Measurements from ENCODE around the gene DNAL1. TPM values are rescaled to one million over a fixed set of nuclear protein-coding genes. Genes with fewer than 3 reads are reported as not detected.

The DNAL1 gene
- total and polyA plus RNA-seq, 4 donors, result 5.7 to 17.2 (median 12.4) TPM

- peaks cover 2 to 6% of the 10 kb centered on the region in 2 donors for H3K36me3 ChIP-seq (ENCODE audit: control insufficient read depth in 1 of 2, insufficient read depth in 2 of 2, low read length in 1 of 2)
- no peak overlapping the region for H3K4me3 ChIP-seq (ENCODE audit: low read length in 2 of 2)
- 89 to 91% methylated on average over 5 to 7 of the region's 7 CpGs for WGBS, 2 donors
- H3K4me1 ChIP-seq (ENCODE audit: control insufficient read depth in 1 of 2, insufficient read depth in 2 of 2, low read length in 2 of 2), result no peaks in the 10 kb centered on the region
- H3K9me3 ChIP-seq (ENCODE audit: control insufficient read depth, low read length), result no peaks in the 10 kb centered on the region
- ATAC-seq (ENCODE audit: low FRiP score) (no peak), DNase-seq (no peak)
- intact Hi-C loops (cut with DNase I), result loop anchor here in 1 of 2 donors (5.0 kb wide), 1 partner anchor 65 kb away; no protein-coding TSS in a partner anchor
- peak overlapping the region in 1 of 2 donors; percentile 20 for H3K27ac ChIP-seq (ENCODE audit: low read depth in 1 of 2, low read length in 2 of 2)
- no peaks in the 10 kb centered on the region for H3K27me3 ChIP-seq (ENCODE audit: control insufficient read depth in 1 of 2, insufficient read depth in 2 of 2, low read length in 1 of 2)
Observed at GRCh38 chr14:73727166-73727565, 82.4 kb downstream of the DNAL1 start.

- ATAC-seq (ENCODE audit: low FRiP score), result peak; percentile 74
- H3K4me1 ChIP-seq (ENCODE audit: control insufficient read depth in 1 of 2, insufficient read depth in 2 of 2, low read length in 2 of 2), result no peaks in the 10 kb centered on the region
- peak overlapping the region in 1 of 2 donors; percentile 52 for H3K27ac ChIP-seq (ENCODE audit: low read depth in 1 of 2, low read length in 2 of 2)
- H3K4me3 ChIP-seq (ENCODE audit: low read length in 2 of 2), result no peak overlapping the region
- H3K9me3 ChIP-seq (ENCODE audit: control insufficient read depth, low read length), result no peaks in the 10 kb centered on the region
- H3K27me3 ChIP-seq (ENCODE audit: control insufficient read depth in 1 of 2, insufficient read depth in 2 of 2, low read length in 1 of 2), result no peaks in the 10 kb centered on the region
- DNase-seq, result peak; percentile 91 to 93
- 23% methylated on average over 6 of the region's 6 CpGs for WGBS, 2 donors
- peaks cover 3 to 6% of the 10 kb centered on the region in 2 donors for H3K36me3 ChIP-seq (ENCODE audit: control insufficient read depth in 1 of 2, insufficient read depth in 2 of 2, low read length in 1 of 2)
- intact Hi-C loops (cut with DNase I), result loop anchor here (1.0 to 5.0 kb wide), 2 partner anchors 63 to 96 kb away; no protein-coding TSS in a partner anchor
Observed at GRCh38 chr14:73728717-73729330, 84.0 kb downstream of the DNAL1 start.

GRCh38 chr14:73729556-73730265 lies 84.9 kb downstream of the DNAL1 start:
- DNase-seq (no peak), ATAC-seq (ENCODE audit: low FRiP score) (no peak)
- WGBS, 2 donors, result 83 to 88% methylated on average over 23 of the region's 23 CpGs
- intact Hi-C loops (cut with DNase I), result loop anchor here (1.0 to 5.0 kb wide), 2 partner anchors 63 to 96 kb away; no protein-coding TSS in a partner anchor
- Histone ChIP-seq H3K27me3 (ENCODE audit: control insufficient read depth in 1 of 2, insufficient read depth in 2 of 2, low read length in 1 of 2) (no peaks in the 10 kb centered on the region), H3K9me3 (ENCODE audit: control insufficient read depth, low read length) (no peaks in the 10 kb centered on the region), H3K36me3 (ENCODE audit: control insufficient read depth in 1 of 2, insufficient read depth in 2 of 2, low read length in 1 of 2) (peaks cover 3 to 6% of the 10 kb centered on the region in 2 donors), H3K4me1 (ENCODE audit: control insufficient read depth in 1 of 2, insufficient read depth in 2 of 2, low read length in 2 of 2) (no peaks in the 10 kb centered on the region), H3K27ac (ENCODE audit: low read depth in 1 of 2, low read length in 2 of 2) (no peak overlapping the region), H3K4me3 (ENCODE audit: low read length in 2 of 2) (no peak overlapping the region)

- H3K27ac ChIP-seq (ENCODE audit: low read depth in 1 of 2, low read length in 2 of 2), result peak overlapping the region in 1 of 2 donors; percentile 18
- no peaks in the 10 kb centered on the region for H3K9me3 ChIP-seq (ENCODE audit: control insufficient read depth, low read length)
- DNase-seq (no peak), ATAC-seq (ENCODE audit: low FRiP score) (no peak)
- peaks cover 3 to 6% of the 10 kb centered on the region in 2 donors for H3K36me3 ChIP-seq (ENCODE audit: control insufficient read depth in 1 of 2, insufficient read depth in 2 of 2, low read length in 1 of 2)
- H3K27me3 ChIP-seq (ENCODE audit: control insufficient read depth in 1 of 2, insufficient read depth in 2 of 2, low read length in 1 of 2), result no peaks in the 10 kb centered on the region
- 54 to 58% methylated on average over 3 of the region's 3 CpGs for WGBS, 2 donors
- H3K4me3 ChIP-seq (ENCODE audit: low read length in 2 of 2), result no peak overlapping the region
- no peaks in the 10 kb centered on the region for H3K4me1 ChIP-seq (ENCODE audit: control insufficient read depth in 1 of 2, insufficient read depth in 2 of 2, low read length in 2 of 2)
- intact Hi-C loops (cut with DNase I), result no loop called here
Observed at GRCh38 chr14:73731111-73731510, 86.3 kb downstream of the DNAL1 start.

- DNase-seq (no peak), ATAC-seq (ENCODE audit: low FRiP score) (no peak)
- H3K4me1 ChIP-seq (ENCODE audit: control insufficient read depth in 1 of 2, insufficient read depth in 2 of 2, low read length in 2 of 2), result no peaks in the 10 kb centered on the region
- H3K27me3 ChIP-seq (ENCODE audit: control insufficient read depth in 1 of 2, insufficient read depth in 2 of 2, low read length in 1 of 2), result no peaks in the 10 kb centered on the region
- H3K36me3 ChIP-seq (ENCODE audit: control insufficient read depth in 1 of 2, insufficient read depth in 2 of 2, low read length in 1 of 2), result peaks cover 3 to 4% of the 10 kb centered on the region in 2 donors
- peak overlapping the region in 1 of 2 donors; percentile 29 for H3K27ac ChIP-seq (ENCODE audit: low read depth in 1 of 2, low read length in 2 of 2)
- 74 to 76% methylated on average over 3 of the region's 3 CpGs for WGBS, 2 donors
- no peak overlapping the region for H3K4me3 ChIP-seq (ENCODE audit: low read length in 2 of 2)
- H3K9me3 ChIP-seq (ENCODE audit: control insufficient read depth, low read length), result no peaks in the 10 kb centered on the region
- intact Hi-C loops (cut with DNase I), result no loop called here
Observed at GRCh38 chr14:73732006-73732405, 87.2 kb downstream of the DNAL1 start.

- Histone ChIP-seq H3K36me3 (ENCODE audit: control insufficient read depth in 1 of 2, insufficient read depth in 2 of 2, low read length in 1 of 2) (peaks cover 3 to 9% of the 10 kb centered on the region in 2 donors), H3K4me3 (ENCODE audit: low read length in 2 of 2) (no peak overlapping the region), H3K27ac (ENCODE audit: low read depth in 1 of 2, low read length in 2 of 2) (no peak overlapping the region), H3K27me3 (ENCODE audit: control insufficient read depth in 1 of 2, insufficient read depth in 2 of 2, low read length in 1 of 2) (no peaks in the 10 kb centered on the region), H3K9me3 (ENCODE audit: control insufficient read depth, low read length) (no peaks in the 10 kb centered on the region), H3K4me1 (ENCODE audit: control insufficient read depth in 1 of 2, insufficient read depth in 2 of 2, low read length in 2 of 2) (no peaks in the 10 kb centered on the region)
- ATAC-seq (ENCODE audit: low FRiP score), result no peak
- DNase-seq, result no peak
- intact Hi-C loops (cut with DNase I), result no loop called here
- WGBS, 2 donors, result 81 to 86% methylated on average over 13 of the region's 13 CpGs
Observed at GRCh38 chr14:73736842-73737241, 92.1 kb downstream of the DNAL1 start.

- WGBS, 2 donors, result 92 to 93% methylated on average over 22 of the region's 22 CpGs
- peaks cover 0 to 3% of the 10 kb centered on the region in 2 donors for H3K4me1 ChIP-seq (ENCODE audit: control insufficient read depth in 1 of 2, insufficient read depth in 2 of 2, low read length in 2 of 2)
- DNase-seq (no peak), ATAC-seq (ENCODE audit: low FRiP score) (no peak)
- H3K9me3 ChIP-seq (ENCODE audit: control insufficient read depth, low read length), result no peaks in the 10 kb centered on the region
- H3K27ac ChIP-seq (ENCODE audit: low read depth in 1 of 2, low read length in 2 of 2), result peak overlapping the region in 1 of 2 donors; percentile 20
- intact Hi-C loops (cut with DNase I), result no loop called here
- no peaks in the 10 kb centered on the region for H3K27me3 ChIP-seq (ENCODE audit: control insufficient read depth in 1 of 2, insufficient read depth in 2 of 2, low read length in 1 of 2)
- H3K4me3 ChIP-seq (ENCODE audit: low read length in 2 of 2), result no peak overlapping the region
- H3K36me3 ChIP-seq (ENCODE audit: control insufficient read depth in 1 of 2, insufficient read depth in 2 of 2, low read length in 1 of 2), result peaks cover 0 to 9% of the 10 kb centered on the region in 2 donors
Observed at GRCh38 chr14:73738518-73739173, 93.9 kb downstream of the DNAL1 start.

- Histone ChIP-seq H3K36me3 (ENCODE audit: control insufficient read depth in 1 of 2, insufficient read depth in 2 of 2, low read length in 1 of 2) (peaks cover 0 to 9% of the 10 kb centered on the region in 2 donors), H3K4me3 (ENCODE audit: low read length in 2 of 2) (no peak overlapping the region), H3K27ac (ENCODE audit: low read depth in 1 of 2, low read length in 2 of 2) (peak overlapping the region in 1 of 2 donors; percentile 87), H3K9me3 (ENCODE audit: control insufficient read depth, low read length) (no peaks in the 10 kb centered on the region), H3K27me3 (ENCODE audit: control insufficient read depth in 1 of 2, insufficient read depth in 2 of 2, low read length in 1 of 2) (no peaks in the 10 kb centered on the region), H3K4me1 (ENCODE audit: control insufficient read depth in 1 of 2, insufficient read depth in 2 of 2, low read length in 2 of 2) (peaks cover 0 to 3% of the 10 kb centered on the region in 2 donors)
- 83% methylated on average over 20 to 21 of the region's 21 CpGs for WGBS, 2 donors
- intact Hi-C loops (cut with DNase I), result no loop called here
- no peak for ATAC-seq (ENCODE audit: low FRiP score)
- no peak for DNase-seq
Observed at GRCh38 chr14:73739174-73739898, 94.5 kb downstream of the DNAL1 start.
